Chondrocyte (in vitro differentiated cells): Measurements from ENCODE around the gene TOP1. TPM values are rescaled to one million over a fixed set of nuclear protein-coding genes. Genes with fewer than 3 reads are reported as not detected.

Source experiments
- DNase-seq: peaks from one replicate; pipeline ENCODE4 v3.0.0; 2021; ENCODE audit warnings: mixed read lengths, low spot score
- H3K27ac Mint-ChIP-seq: one replicate; pipeline ENCODE4 v1.8.0; 2021; ENCODE audit warnings: mild to moderate bottlenecking, moderate library complexity, mixed read lengths; ENCODE audit not compliant: unreplicated experiment
- H3K27me3 Mint-ChIP-seq: 2 replicates; pipeline ENCODE4 v1.8.0; 2021; ENCODE audit warnings: low read depth, mixed read lengths
- H3K36me3 Mint-ChIP-seq: 2 replicates; pipeline ENCODE4 v1.8.0; 2021; ENCODE audit warnings: low read depth, mixed read lengths
- H3K4me1 Mint-ChIP-seq: 2 replicates; pipeline ENCODE4 v1.8.0; 2021; ENCODE audit warnings: low read depth, mild to moderate bottlenecking, mixed read lengths
- H3K4me3 Mint-ChIP-seq: one replicate; pipeline ENCODE4 v1.8.0; 2021; ENCODE audit warnings: mild to moderate bottlenecking, moderate library complexity, mixed read lengths; ENCODE audit not compliant: unreplicated experiment
- H3K9me3 Mint-ChIP-seq: 2 replicates; pipeline ENCODE4 v1.8.0; 2021; ENCODE audit warnings: low read depth, mixed read lengths
- CTCF ChIP-seq: fragments of 200-600 bp; sonication (generic); IDR thresholded peaks from 2 replicates; pipeline ENCODE4 v1.5.0; 2021; ENCODE audit warnings: antibody characterized with exemption, mild to moderate bottlenecking, moderate library complexity
- total RNA-seq: library from RNA; stranded (reverse); gene quantifications from 3 replicates; pipeline ENCODE4 v1.2.1, GENCODE V29; 2021

TOP1 gene
- total RNA-seq, 1 donor from 2014 or later = 39.0 TPM

GRCh38 chr20:41009946-41010345 is 18.7 kb upstream of the TOP1 start:
- Mint-ChIP-seq H3K27ac (peak overlapping the region; percentile 69), H3K36me3 (no peaks in the 10 kb centered on the region), H3K4me3 (no peak overlapping the region), H3K4me1 (peaks cover 45% of the 10 kb centered on the region), H3K27me3 (no peaks in the 10 kb centered on the region), H3K9me3 (no peaks in the 10 kb centered on the region)
- no peak for TF ChIP-seq CTCF
- no peak for DNase-seq

DNA sequence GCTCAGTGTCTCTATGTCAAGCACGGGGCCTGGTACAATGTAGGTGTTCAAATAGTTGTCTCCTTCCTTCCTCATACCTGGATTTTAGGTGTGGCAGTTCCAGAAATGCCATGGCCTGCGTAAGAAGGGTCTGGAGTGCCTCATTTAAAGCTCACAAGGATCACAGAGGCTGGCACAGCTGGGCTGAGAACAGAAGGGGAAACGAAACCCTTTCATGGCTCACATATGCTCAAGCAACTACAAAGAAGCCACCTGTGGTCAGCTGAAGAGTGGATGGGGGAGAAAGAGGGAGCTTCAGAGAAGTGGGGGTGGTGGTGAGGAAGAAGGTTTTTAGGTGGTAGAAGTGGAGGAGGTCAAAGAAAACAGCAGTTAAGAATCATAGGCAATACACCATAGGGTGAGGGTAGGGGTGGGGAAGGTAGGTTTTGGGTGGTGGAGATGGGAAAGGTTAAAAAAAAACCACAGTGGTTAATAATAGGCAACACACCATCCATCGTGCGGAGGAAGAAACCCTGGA is 17.0 kb upstream of the TOP1 start:
- no peak overlapping the region for H3K4me3 Mint-ChIP-seq
- no peaks in the 10 kb centered on the region for H3K27me3 Mint-ChIP-seq
- no peaks in the 10 kb centered on the region for H3K9me3 Mint-ChIP-seq
- no peak for TF ChIP-seq CTCF
- DNase-seq = no peak
- peak overlapping the region; percentile 22 for H3K27ac Mint-ChIP-seq
- no peaks in the 10 kb centered on the region for H3K36me3 Mint-ChIP-seq
- H3K4me1 Mint-ChIP-seq = peaks cover 35% of the 10 kb centered on the region

DNA sequence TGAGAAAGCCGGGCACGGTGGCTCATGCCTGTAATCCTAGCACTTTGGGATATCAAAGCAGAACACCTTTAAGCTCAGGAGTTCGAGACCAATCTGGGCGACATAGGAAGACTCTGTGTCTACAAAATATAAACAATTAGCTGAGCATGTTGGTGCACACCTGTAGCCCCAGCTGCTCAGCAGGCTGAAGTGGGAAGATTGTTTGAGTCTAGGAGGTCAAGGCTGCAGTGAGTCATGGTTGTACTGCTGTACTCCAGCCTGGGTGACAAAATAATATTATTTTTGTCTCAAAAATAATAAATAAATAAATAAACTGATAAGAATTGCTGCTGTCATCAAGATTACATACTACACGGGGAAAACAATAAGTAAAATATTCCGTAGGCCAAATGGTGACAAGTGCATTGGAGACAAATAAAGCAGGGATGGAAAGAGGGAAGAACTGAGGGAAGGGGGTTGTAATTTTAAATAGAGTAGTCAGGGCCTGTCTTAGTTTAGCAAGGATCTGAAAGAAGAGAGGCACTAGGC is 14.0 kb upstream of the TOP1 start:
- Mint-ChIP-seq H3K4me1 (peaks cover 20% of the 10 kb centered on the region), H3K36me3 (no peaks in the 10 kb centered on the region), H3K4me3 (no peak overlapping the region), H3K9me3 (no peaks in the 10 kb centered on the region), H3K27ac (no peak overlapping the region), H3K27me3 (no peaks in the 10 kb centered on the region)
- DNase-seq = no peak
- no peak for TF ChIP-seq CTCF

DNA sequence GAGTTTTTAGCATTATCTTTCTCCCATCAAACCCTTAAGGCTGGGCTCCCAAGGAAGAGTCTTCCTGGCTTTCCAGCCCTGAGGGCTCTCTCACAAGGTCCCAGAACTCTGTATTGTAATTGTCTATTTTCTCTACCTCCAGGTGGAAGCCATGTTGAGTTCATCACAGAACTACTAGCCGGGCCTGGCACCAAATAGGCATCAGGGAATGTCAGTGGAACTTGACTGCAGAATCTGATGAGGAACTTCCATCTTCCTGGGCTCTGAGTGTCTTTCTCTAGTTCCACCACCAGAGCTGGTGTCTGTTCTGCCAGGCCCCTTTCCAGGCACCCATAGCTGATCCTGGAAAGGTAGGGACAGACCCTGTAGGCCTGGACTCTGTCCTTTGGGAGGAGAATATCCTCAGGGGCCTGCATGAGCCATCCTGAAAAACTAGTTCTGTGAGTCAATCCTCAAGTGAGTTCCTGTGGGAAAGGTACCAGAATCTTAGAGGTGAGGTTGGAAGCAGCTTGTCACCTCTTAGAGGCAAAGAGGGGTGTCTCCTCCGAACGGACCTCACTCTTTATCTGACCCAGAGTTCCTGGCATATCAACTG is 11.1 kb upstream of the TOP1 start:
- Mint-ChIP-seq H3K36me3 (no peaks in the 10 kb centered on the region), H3K27ac (no peak overlapping the region), H3K4me3 (no peak overlapping the region), H3K4me1 (peaks cover 5% of the 10 kb centered on the region), H3K27me3 (no peaks in the 10 kb centered on the region), H3K9me3 (no peaks in the 10 kb centered on the region)
- no peak for DNase-seq
- no peak for TF ChIP-seq CTCF

DNA sequence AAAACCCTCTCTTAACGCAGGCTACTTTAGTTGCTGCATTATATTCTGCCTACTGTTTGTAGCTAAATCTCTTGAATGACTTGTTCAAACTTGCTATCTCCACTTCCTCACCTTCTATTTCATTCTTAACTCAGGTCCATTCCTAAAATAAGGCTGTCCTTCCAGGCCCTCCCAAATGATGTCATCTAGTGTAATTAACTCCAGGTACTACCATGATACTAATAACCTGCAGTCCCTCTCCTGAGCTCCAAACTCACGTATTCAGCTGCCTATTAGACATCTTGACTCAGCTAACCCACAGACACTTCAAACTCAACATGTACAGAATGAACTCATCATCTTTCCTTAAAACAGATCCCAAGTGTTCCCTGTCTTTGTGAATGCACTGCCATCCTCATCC is 10.5 kb upstream of the TOP1 start:
- no peak overlapping the region for H3K4me3 Mint-ChIP-seq
- no peaks in the 10 kb centered on the region for H3K4me1 Mint-ChIP-seq
- DNase-seq = no peak

More for the DNA sequence above, 10.5 kb upstream of the TOP1 start:
- Mint-ChIP-seq H3K9me3 (no peaks in the 10 kb centered on the region), H3K27me3 (no peaks in the 10 kb centered on the region), H3K36me3 (no peaks in the 10 kb centered on the region), H3K27ac (no peak overlapping the region)
- TF ChIP-seq CTCF = no peak
